ENCODE measurements around the gene LGALS7. TPM values are rescaled to one million over a fixed set of nuclear protein-coding genes. Genes with fewer than 3 reads are reported as not detected.
A peak's percentile ranks its signal among the peaks of the same experiment; 100 is the strongest.
"Not testable (repeated sequence)": the region's sequence is repeated elsewhere in the genome, so short reads cannot be mapped to it uniquely, and the experiment has no call there.

Gene LGALS7
- total RNA-seq, 1 donor from 2014 or later = not detected

DNA sequence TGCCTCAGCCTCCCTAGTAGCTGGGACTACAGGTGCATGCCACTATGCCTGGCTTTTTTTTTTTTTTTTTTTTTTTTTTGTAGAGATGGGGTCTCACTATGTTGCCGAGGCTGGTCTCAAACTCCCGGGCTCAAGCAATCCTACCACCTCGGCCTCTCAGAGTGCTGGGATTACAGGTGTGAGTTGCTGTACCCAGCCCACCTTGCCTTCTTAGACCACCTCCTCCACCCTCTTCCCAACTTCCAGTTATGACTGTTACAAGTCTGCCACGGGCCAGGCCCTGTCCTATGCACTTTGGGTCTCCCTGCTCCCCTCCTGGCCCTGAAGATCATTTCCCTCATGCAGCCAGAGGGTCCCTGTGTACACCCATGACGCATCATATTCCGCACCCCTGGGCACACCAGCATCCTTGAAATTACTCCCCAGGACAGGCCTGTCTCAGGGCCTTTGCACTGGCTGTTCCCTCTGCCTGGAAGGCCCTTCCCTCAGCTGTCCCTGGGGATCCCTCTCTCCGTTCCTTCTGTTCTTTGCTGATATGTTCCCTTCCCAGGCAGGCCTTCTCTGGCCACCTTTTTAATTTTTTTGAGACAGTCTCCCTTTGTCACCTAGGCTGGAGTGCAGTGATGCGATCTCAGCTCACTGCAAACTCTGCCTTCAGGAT lies 36.4 kb upstream of the LGALS7 start:
- H3K36me3 Mint-ChIP-seq = no peaks in the 10 kb centered on the region
- no peak overlapping the region for H2AFZ ChIP-seq (replicated peaks)
- no peak overlapping the region for H3K4me3 Mint-ChIP-seq
- TF ChIP-seq EZH2phosphoT487 (IDR thresholded peaks at IDR 0.05) (no peak), EZH2 (IDR thresholded peaks at IDR 0.05) (no peak)
- TF ChIP-seq, protein P1, sequence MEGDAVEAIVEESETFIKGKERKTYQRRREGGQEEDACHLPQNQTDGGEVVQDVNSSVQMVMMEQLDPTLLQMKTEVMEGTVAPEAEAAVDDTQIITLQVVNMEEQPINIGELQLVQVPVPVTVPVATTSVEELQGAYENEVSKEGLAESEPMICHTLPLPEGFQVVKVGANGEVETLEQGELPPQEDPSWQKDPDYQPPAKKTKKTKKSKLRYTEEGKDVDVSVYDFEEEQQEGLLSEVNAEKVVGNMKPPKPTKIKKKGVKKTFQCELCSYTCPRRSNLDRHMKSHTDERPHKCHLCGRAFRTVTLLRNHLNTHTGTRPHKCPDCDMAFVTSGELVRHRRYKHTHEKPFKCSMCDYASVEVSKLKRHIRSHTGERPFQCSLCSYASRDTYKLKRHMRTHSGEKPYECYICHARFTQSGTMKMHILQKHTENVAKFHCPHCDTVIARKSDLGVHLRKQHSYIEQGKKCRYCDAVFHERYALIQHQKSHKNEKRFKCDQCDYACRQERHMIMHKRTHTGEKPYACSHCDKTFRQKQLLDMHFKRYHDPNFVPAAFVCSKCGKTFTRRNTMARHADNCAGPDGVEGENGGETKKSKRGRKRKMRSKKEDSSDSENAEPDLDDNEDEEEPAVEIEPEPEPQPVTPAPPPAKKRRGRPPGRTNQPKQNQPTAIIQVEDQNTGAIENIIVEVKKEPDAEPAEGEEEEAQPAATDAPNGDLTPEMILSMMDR (IDR thresholded peaks at IDR 0.05) = no peak
- H3K79me2 ChIP-seq (ENCODE audit: low read depth) = no peaks in the 10 kb centered on the region
- H3K27ac ChIP-seq = no peak overlapping the region
- no peaks in the 10 kb centered on the region for H4K20me1 ChIP-seq (ENCODE audit: low read depth)
- peaks cover 4% of the 10 kb centered on the region for H3F3A ChIP-seq (ENCODE audit: low read depth)
- H3K9me3 ChIP-seq (ENCODE audit: low read depth) = no peaks in the 10 kb centered on the region
- DNase-seq (ENCODE audit: low spot score) = no peak
- peak overlapping the region; percentile 57 for H3K27ac Mint-ChIP-seq
- H3K4me1 Mint-ChIP-seq = peaks cover 11% of the 10 kb centered on the region
- H3K4me3 ChIP-seq = no peak overlapping the region
- H3K9ac ChIP-seq = no peak overlapping the region
- peaks cover 3% of the 10 kb centered on the region for H3K4me1 ChIP-seq
- no peaks in the 10 kb centered on the region for H3K36me3 ChIP-seq
- H3K9me3 Mint-ChIP-seq = no peaks in the 10 kb centered on the region
- no peak overlapping the region for H3K4me2 ChIP-seq
- H3K27me3 Mint-ChIP-seq (ENCODE audit: insufficient read depth, low read depth) = peaks cover 10% of the 10 kb centered on the region
- no peaks in the 10 kb centered on the region for H3K27me3 ChIP-seq

- no peaks in the 10 kb centered on the region for H3K79me2 ChIP-seq (ENCODE audit: low read depth)
- no peak for DNase-seq (ENCODE audit: low spot score)
- peaks cover 4% of the 10 kb centered on the region for H3F3A ChIP-seq (ENCODE audit: low read depth)
- no peak overlapping the region for H3K4me3 Mint-ChIP-seq
- no peak overlapping the region for H3K27ac ChIP-seq
- no peaks in the 10 kb centered on the region for H3K9me3 ChIP-seq (ENCODE audit: low read depth)
- peaks cover 3% of the 10 kb centered on the region for H3K4me1 ChIP-seq
- no peaks in the 10 kb centered on the region for H3K36me3 Mint-ChIP-seq
- H3K27ac Mint-ChIP-seq = no peak overlapping the region
- no peaks in the 10 kb centered on the region for H3K36me3 ChIP-seq
- no peaks in the 10 kb centered on the region for H4K20me1 ChIP-seq (ENCODE audit: low read depth)
- no peak overlapping the region for H2AFZ ChIP-seq (replicated peaks)
- H3K4me1 Mint-ChIP-seq = peaks cover 11% of the 10 kb centered on the region
- no peaks in the 10 kb centered on the region for H3K27me3 ChIP-seq
- H3K9me3 Mint-ChIP-seq = no peaks in the 10 kb centered on the region
- peaks cover 10% of the 10 kb centered on the region for H3K27me3 Mint-ChIP-seq (ENCODE audit: insufficient read depth, low read depth)
- H3K9ac ChIP-seq = no peak overlapping the region
- H3K4me3 ChIP-seq = no peak overlapping the region
- no peak for TF ChIP-seq EZH2phosphoT487 (IDR thresholded peaks at IDR 0.05)
- TF ChIP-seq EZH2 (IDR thresholded peaks at IDR 0.05) = no peak
- TF ChIP-seq, protein P1 (IDR thresholded peaks at IDR 0.05) = no peak
- no peak overlapping the region for H3K4me2 ChIP-seq
Measured at GRCh38 chr19:38808741-38809140, 35.4 kb upstream of the LGALS7 start.

GRCh38 chr19:38807374-38808098 lies 34.2 kb upstream of the LGALS7 start:
- H3K9me3 Mint-ChIP-seq; H3K27me3 ChIP-seq; H2AFZ ChIP-seq (replicated peaks); H3K9me3 ChIP-seq (ENCODE audit: low read depth); H3F3A ChIP-seq (ENCODE audit: low read depth); H3K4me1 ChIP-seq; H3K9ac ChIP-seq; H3K79me2 ChIP-seq (ENCODE audit: low read depth); H4K20me1 ChIP-seq (ENCODE audit: low read depth); H3K36me3 Mint-ChIP-seq; H3K4me3 ChIP-seq; H3K36me3 ChIP-seq; H3K4me2 ChIP-seq: not testable (repeated sequence)
- Mint-ChIP-seq H3K27ac (peak overlapping the region; percentile 16), H3K4me3 (peak overlapping the region; percentile 4), H3K27me3 (ENCODE audit: insufficient read depth, low read depth) (peaks cover 14% of the 10 kb centered on the region), H3K4me1 (peaks cover 11% of the 10 kb centered on the region)
- peak; percentile 22 for DNase-seq (ENCODE audit: low spot score)
- peak overlapping the region; percentile 37 for H3K27ac ChIP-seq

- H3K4me1 Mint-ChIP-seq = peaks cover 11% of the 10 kb centered on the region
- no peaks in the 10 kb centered on the region for H3K36me3 ChIP-seq
- no peak for DNase-seq (ENCODE audit: low spot score)
- no peak overlapping the region for H3K4me3 ChIP-seq
- H4K20me1 ChIP-seq (ENCODE audit: low read depth) = no peaks in the 10 kb centered on the region
- H3K27ac Mint-ChIP-seq = no peak overlapping the region
- H3K4me3 Mint-ChIP-seq = no peak overlapping the region
- H3K9me3 ChIP-seq (ENCODE audit: low read depth) = no peaks in the 10 kb centered on the region
- no peak overlapping the region for H3K9ac ChIP-seq
- H3K79me2 ChIP-seq (ENCODE audit: low read depth) = no peaks in the 10 kb centered on the region
- no peak overlapping the region for H3K27ac ChIP-seq
- no peaks in the 10 kb centered on the region for H3K27me3 ChIP-seq
- no peaks in the 10 kb centered on the region for H3K9me3 Mint-ChIP-seq
- no peak overlapping the region for H2AFZ ChIP-seq (replicated peaks)
- H3F3A ChIP-seq (ENCODE audit: low read depth) = peaks cover 4% of the 10 kb centered on the region
- no peak overlapping the region for H3K4me2 ChIP-seq
- peaks cover 3% of the 10 kb centered on the region for H3K4me1 ChIP-seq
- peaks cover 11% of the 10 kb centered on the region for H3K27me3 Mint-ChIP-seq (ENCODE audit: insufficient read depth, low read depth)
- H3K36me3 Mint-ChIP-seq = no peaks in the 10 kb centered on the region
- TF ChIP-seq EZH2 (IDR thresholded peaks at IDR 0.05) (no peak), EZH2phosphoT487 (IDR thresholded peaks at IDR 0.05) (no peak)
- TF ChIP-seq, protein P1 (IDR thresholded peaks at IDR 0.05) = no peak
Measured at GRCh38 chr19:38806371-38806770, 33.1 kb upstream of the LGALS7 start.

All from neural progenitor cell (in vitro differentiated cells).